Bronchial epithelial cell (primary cell): ENCODE measurements around the gene ELP4. TPM values are rescaled to one million over a fixed set of nuclear protein-coding genes. Genes with fewer than 3 reads are reported as not detected.

ENCODE experiments used
- DNase-seq: peaks from one replicate; pipeline ENCODE4 v3.0.0-alpha.2; 2010; ENCODE audit warnings: low read depth
- FAIRE-seq: peaks from 2 replicates; lab custom pipeline; 2011; peaks lifted over from hg19 to GRCh38; lab: Jason Lieb, UNC
- H3K27me3 ChIP-seq: 2 replicates; pipeline ENCODE4 v1.5.1; 2011; ENCODE audit warnings: low read length; ENCODE audit not compliant: control insufficient read depth, insufficient read depth
- H3K36me3 ChIP-seq: 2 replicates; pipeline ENCODE4 v1.5.1; 2011; ENCODE audit warnings: low read length; ENCODE audit not compliant: control insufficient read depth, insufficient read depth
- H3K4me3 ChIP-seq: 2 replicates; pipeline ENCODE4 v1.5.1; 2011; ENCODE audit warnings: mild to moderate bottlenecking, low read depth, low read length, control low read depth
- CTCF ChIP-seq: IDR thresholded peaks from 2 replicates; pipeline ENCODE4 v1.5.1; 2011; ENCODE audit warnings: mild to moderate bottlenecking, moderate library complexity, low read length, control low read depth, inconsistent platforms; ENCODE audit not compliant: insufficient read depth, severe bottlenecking
- total RNA-seq: library from RNA; depleted of rRNA; stranded (reverse); fragments of >200 nt; gene quantifications from 2 replicates; pipeline ENCODE4 v1.2.1, GENCODE V29; 2014

The ELP4 gene
- total RNA-seq, 1 donor from 2014 or later: 11.1 TPM

GRCh38 chr11:31802609-31802989 lies 293.0 kb downstream of the ELP4 start:
- H3K27me3 ChIP-seq: peaks cover 85% of the 10 kb centered on the region
- no peak for FAIRE-seq

GRCh38 chr11:31802990-31803812 lies 293.6 kb downstream of the ELP4 start:
- peak; percentile 40 for FAIRE-seq
- DNase-seq: no peak
- H3K4me3 ChIP-seq: no peak overlapping the region
- peaks cover 86% of the 10 kb centered on the region for H3K27me3 ChIP-seq
- TF ChIP-seq CTCF: no peak
- H3K36me3 ChIP-seq: no peaks in the 10 kb centered on the region

More at GRCh38 chr11:31802609-31802989, 293.0 kb downstream of the ELP4 start:
- no peak for DNase-seq
- Histone ChIP-seq H3K4me3 (no peak overlapping the region), H3K36me3 (no peaks in the 10 kb centered on the region)
- no peak for TF ChIP-seq CTCF

- FAIRE-seq (no peak), DNase-seq (no peak)
- TF ChIP-seq CTCF: no peak
- Histone ChIP-seq H3K36me3 (no peaks in the 10 kb centered on the region), H3K27me3 (peaks cover 86% of the 10 kb centered on the region), H3K4me3 (no peak overlapping the region)
Observed at GRCh38 chr11:31803813-31804311, 294.3 kb downstream of the ELP4 start.

- no peak for DNase-seq
- no peak overlapping the region for H3K4me3 ChIP-seq
- peaks cover 85% of the 10 kb centered on the region for H3K27me3 ChIP-seq
- H3K36me3 ChIP-seq: no peaks in the 10 kb centered on the region
- FAIRE-seq: no peak
- no peak for TF ChIP-seq CTCF
Observed at GRCh38 chr11:31804312-31805036, 294.9 kb downstream of the ELP4 start.

- peaks cover 85% of the 10 kb centered on the region for H3K27me3 ChIP-seq
- H3K4me3 ChIP-seq: no peak overlapping the region
Observed at GRCh38 chr11:31805037-31805628, 295.6 kb downstream of the ELP4 start.

More at GRCh38 chr11:31805037-31805628, 295.6 kb downstream of the ELP4 start:
- DNase-seq (no peak), FAIRE-seq (no peak)
- no peaks in the 10 kb centered on the region for H3K36me3 ChIP-seq
- TF ChIP-seq CTCF: no peak
